Measurements from ENCODE around the gene RPRD1A. TPM values are rescaled to one million over a fixed set of nuclear protein-coding genes. Genes with fewer than 3 reads are reported as not detected.
"Not testable (repeated sequence)": the region's sequence is repeated elsewhere in the genome, so short reads cannot be mapped to it uniquely, and the experiment has no call there.

The RPRD1A gene
- total RNA-seq, 4 donors from 2014 or later: 55.2 to 99.1 (median 71.1) TPM

- intact Hi-C loops (cut with DNase I; ENCODE audit: low total_unique reads): no loop called here
These were observed 36.0 kb downstream of the RPRD1A start for GRCh38 chr18:36031407-36031806.

GRCh38 chr18:36028859-36029258 lies 38.5 kb downstream of the RPRD1A start:
- no peak overlapping the region for H3K4me3 ChIP-seq
- no peaks in the 10 kb centered on the region for H3K27me3 ChIP-seq
- no peaks in the 10 kb centered on the region for H3K9me3 ChIP-seq
- no peak overlapping the region for H3K27ac ChIP-seq
- intact Hi-C loops (cut with DNase I; ENCODE audit: low total_unique reads): no loop called here
- DNase-seq: no peak
- no peaks in the 10 kb centered on the region for H3K36me3 ChIP-seq
- no peak for TF ChIP-seq POLR2A (IDR thresholded peaks at IDR 0.05)
- TF ChIP-seq CTCF (IDR thresholded peaks at IDR 0.05): no peak
- H3K4me1 ChIP-seq: peaks cover 0 to 5% of the 10 kb centered on the region in 2 donors

More at GRCh38 chr18:36031407-36031806, 36.0 kb downstream of the RPRD1A start:
- no peak for TF ChIP-seq CTCF (IDR thresholded peaks at IDR 0.05)
- no peak for TF ChIP-seq POLR2A (IDR thresholded peaks at IDR 0.05)
- Histone ChIP-seq H3K27ac (no peak overlapping the region), H3K4me1 (no peaks in the 10 kb centered on the region), H3K27me3 (no peaks in the 10 kb centered on the region), H3K4me3 (no peak overlapping the region), H3K9me3 (no peaks in the 10 kb centered on the region), H3K36me3 (no peaks in the 10 kb centered on the region)
- DNase-seq: no peak

GRCh38 chr18:36025025-36025424 lies 42.3 kb downstream of the RPRD1A start:
- no peaks in the 10 kb centered on the region for H3K36me3 ChIP-seq
- H3K27me3 ChIP-seq: no peaks in the 10 kb centered on the region
- no peaks in the 10 kb centered on the region for H3K9me3 ChIP-seq
- H3K4me1 ChIP-seq: peaks cover 0 to 5% of the 10 kb centered on the region in 2 donors
- TF ChIP-seq CTCF (IDR thresholded peaks at IDR 0.05) (no peak), POLR2A (IDR thresholded peaks at IDR 0.05) (no peak)
- H3K4me3 ChIP-seq: no peak overlapping the region
- intact Hi-C loops (cut with DNase I; ENCODE audit: low total_unique reads): no loop called here
- H3K27ac ChIP-seq: no peak overlapping the region
- DNase-seq: no peak

- H3K27me3 ChIP-seq; DNase-seq; H3K36me3 ChIP-seq; H3K4me3 ChIP-seq; H3K4me1 ChIP-seq; H3K9me3 ChIP-seq; intact Hi-C loops (cut with DNase I; ENCODE audit: low total_unique reads); H3K27ac ChIP-seq: not testable (repeated sequence)
These were observed 43.1 kb downstream of the RPRD1A start for GRCh38 chr18:36024241-36024640.

GRCh38 chr18:36023336-36023735 lies 44.0 kb downstream of the RPRD1A start:
- Histone ChIP-seq H3K27ac (no peak overlapping the region), H3K4me3 (no peak overlapping the region), H3K36me3 (no peaks in the 10 kb centered on the region), H3K9me3 (no peaks in the 10 kb centered on the region), H3K4me1 (peaks cover 0 to 5% of the 10 kb centered on the region in 2 donors), H3K27me3 (no peaks in the 10 kb centered on the region)
- no peak for DNase-seq
- intact Hi-C loops (cut with DNase I; ENCODE audit: low total_unique reads): no loop called here
- no peak for TF ChIP-seq CTCF (IDR thresholded peaks at IDR 0.05)
- no peak for TF ChIP-seq POLR2A (IDR thresholded peaks at IDR 0.05)

GRCh38 chr18:36020174-36020711 lies 47.1 kb downstream of the RPRD1A start:
- Histone ChIP-seq H3K27ac (no peak overlapping the region), H3K9me3 (no peaks in the 10 kb centered on the region), H3K36me3 (no peaks in the 10 kb centered on the region), H3K27me3 (no peaks in the 10 kb centered on the region), H3K4me3 (no peak overlapping the region), H3K4me1 (peaks cover 0 to 5% of the 10 kb centered on the region in 2 donors)
- intact Hi-C loops (cut with DNase I; ENCODE audit: low total_unique reads): no loop called here
- DNase-seq: no peak
- TF ChIP-seq CTCF (IDR thresholded peaks at IDR 0.05) (no peak), POLR2A (IDR thresholded peaks at IDR 0.05) (no peak)

Data from uterus (tissue), 4 donors.